ENCODE measurements around the gene TRIM59. TPM values are rescaled to one million over a fixed set of nuclear protein-coding genes. Genes with fewer than 3 reads are reported as not detected.

Gene TRIM59
- total RNA-seq, 2 donors from 2014 or later, result 32.7 to 33.1 TPM

- H3K4me3 ChIP-seq (ENCODE audit: low read length), result peak overlapping the region; percentile 100
- H3K27me3 ChIP-seq (ENCODE audit: control insufficient read depth, insufficient read depth, low read length, poor library complexity, severe bottlenecking), result peaks cover 8% of the 10 kb centered on the region
- no peak overlapping the region for H3K27ac ChIP-seq (ENCODE audit: low read depth, low read length)
- H3K27ac Mint-ChIP-seq, result no peak overlapping the region
- H3K9me3 ChIP-seq (ENCODE audit: control insufficient read depth, low read length), result peaks cover 31% of the 10 kb centered on the region
- peaks cover 47% of the 10 kb centered on the region for H3K36me3 Mint-ChIP-seq (ENCODE audit: low read depth)
- H3K9me3 Mint-ChIP-seq, result peaks cover 13% of the 10 kb centered on the region
- H3K4me3 Mint-ChIP-seq, result no peak overlapping the region
- no peak overlapping the region for H3K9ac ChIP-seq (ENCODE audit: extremely low read depth, low read length, poor library complexity, severe bottlenecking)
- DNase-seq, result no peak
- H3K4me1 ChIP-seq (ENCODE audit: control insufficient read depth, insufficient read depth, low read length), result no peaks in the 10 kb centered on the region
- peaks cover 13% of the 10 kb centered on the region for H3K27me3 Mint-ChIP-seq (ENCODE audit: insufficient read depth)
- WGBS, 2 experiments (ENCODE audit: insufficient coverage in 1 of 2, insufficient read length in 1 of 2), result 98% methylated on average over 5 to 12 of the region's 13 CpGs
- TF ChIP-seq, protein P1, sequence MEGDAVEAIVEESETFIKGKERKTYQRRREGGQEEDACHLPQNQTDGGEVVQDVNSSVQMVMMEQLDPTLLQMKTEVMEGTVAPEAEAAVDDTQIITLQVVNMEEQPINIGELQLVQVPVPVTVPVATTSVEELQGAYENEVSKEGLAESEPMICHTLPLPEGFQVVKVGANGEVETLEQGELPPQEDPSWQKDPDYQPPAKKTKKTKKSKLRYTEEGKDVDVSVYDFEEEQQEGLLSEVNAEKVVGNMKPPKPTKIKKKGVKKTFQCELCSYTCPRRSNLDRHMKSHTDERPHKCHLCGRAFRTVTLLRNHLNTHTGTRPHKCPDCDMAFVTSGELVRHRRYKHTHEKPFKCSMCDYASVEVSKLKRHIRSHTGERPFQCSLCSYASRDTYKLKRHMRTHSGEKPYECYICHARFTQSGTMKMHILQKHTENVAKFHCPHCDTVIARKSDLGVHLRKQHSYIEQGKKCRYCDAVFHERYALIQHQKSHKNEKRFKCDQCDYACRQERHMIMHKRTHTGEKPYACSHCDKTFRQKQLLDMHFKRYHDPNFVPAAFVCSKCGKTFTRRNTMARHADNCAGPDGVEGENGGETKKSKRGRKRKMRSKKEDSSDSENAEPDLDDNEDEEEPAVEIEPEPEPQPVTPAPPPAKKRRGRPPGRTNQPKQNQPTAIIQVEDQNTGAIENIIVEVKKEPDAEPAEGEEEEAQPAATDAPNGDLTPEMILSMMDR (conservative IDR thresholded peaks at IDR 0.05), result no peak
- H3K36me3 ChIP-seq (ENCODE audit: control insufficient read depth, insufficient read depth, low read length), result peaks cover 57% of the 10 kb centered on the region
- H3K4me1 Mint-ChIP-seq, result peaks cover 6% of the 10 kb centered on the region
These were observed 3.0 kb downstream of the TRIM59 start for GRCh38 chr3:160446522-160447056.

DNA sequence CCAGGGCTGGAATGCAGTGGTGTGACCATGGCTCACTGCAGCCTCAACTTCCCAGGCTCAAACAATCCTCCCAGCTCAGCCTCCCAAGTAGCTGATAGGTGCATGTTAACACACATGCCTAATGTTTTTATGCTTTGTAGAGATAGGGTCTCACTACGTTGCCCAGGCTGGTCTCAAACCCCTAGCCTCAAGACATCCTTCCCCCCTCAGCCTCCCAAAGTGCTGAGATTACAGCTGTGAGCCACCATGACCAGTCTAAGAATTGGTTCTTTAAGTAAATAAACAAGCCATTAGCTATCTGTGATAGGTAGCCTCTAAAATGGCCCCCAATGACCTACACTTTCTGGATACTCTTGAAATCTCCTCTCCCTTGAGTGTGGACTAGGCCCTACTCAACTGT, 3.7 kb downstream of the TRIM59 start:
- no peak for DNase-seq
- peaks cover 8% of the 10 kb centered on the region for H3K27me3 Mint-ChIP-seq (ENCODE audit: insufficient read depth)
- Histone ChIP-seq H3K4me1 (ENCODE audit: control insufficient read depth, insufficient read depth, low read length) (no peaks in the 10 kb centered on the region), H3K27ac (ENCODE audit: low read depth, low read length) (no peak overlapping the region), H3K9me3 (ENCODE audit: control insufficient read depth, low read length) (peaks cover 31% of the 10 kb centered on the region), H3K27me3 (ENCODE audit: control insufficient read depth, insufficient read depth, low read length, poor library complexity, severe bottlenecking) (peaks cover 8% of the 10 kb centered on the region), H3K4me3 (ENCODE audit: low read length) (no peak overlapping the region), H3K9ac (ENCODE audit: extremely low read depth, low read length, poor library complexity, severe bottlenecking) (no peak overlapping the region), H3K36me3 (ENCODE audit: control insufficient read depth, insufficient read depth, low read length) (peaks cover 61% of the 10 kb centered on the region)
- peaks cover 50% of the 10 kb centered on the region for H3K36me3 Mint-ChIP-seq (ENCODE audit: low read depth)
- peaks cover 6% of the 10 kb centered on the region for H3K4me1 Mint-ChIP-seq
- TF ChIP-seq, protein P1 (conservative IDR thresholded peaks at IDR 0.05), result no peak
- peaks cover 13% of the 10 kb centered on the region for H3K9me3 Mint-ChIP-seq
- 100% methylated on average over 1 of the region's 1 CpG; no CpG with 5 or more reads in 1 of the 2 experiments for WGBS, 2 experiments (ENCODE audit: insufficient coverage in 1 of 2, insufficient read length in 1 of 2)
- H3K4me3 Mint-ChIP-seq, result no peak overlapping the region
- no peak overlapping the region for H3K27ac Mint-ChIP-seq

- 96 to 100% methylated on average over 1 of the region's 1 CpG for WGBS, 2 experiments (ENCODE audit: insufficient coverage in 1 of 2, insufficient read length in 1 of 2)
- peaks cover 6% of the 10 kb centered on the region for H3K4me1 Mint-ChIP-seq
- peaks cover 74% of the 10 kb centered on the region for H3K36me3 ChIP-seq (ENCODE audit: control insufficient read depth, insufficient read depth, low read length)
- H3K36me3 Mint-ChIP-seq (ENCODE audit: low read depth), result peaks cover 61% of the 10 kb centered on the region
- H3K4me1 ChIP-seq (ENCODE audit: control insufficient read depth, insufficient read depth, low read length), result no peaks in the 10 kb centered on the region
- peaks cover 31% of the 10 kb centered on the region for H3K9me3 ChIP-seq (ENCODE audit: control insufficient read depth, low read length)
- H3K27me3 ChIP-seq (ENCODE audit: control insufficient read depth, insufficient read depth, low read length, poor library complexity, severe bottlenecking), result no peaks in the 10 kb centered on the region
- H3K27ac Mint-ChIP-seq, result no peak overlapping the region
- no peak overlapping the region for H3K27ac ChIP-seq (ENCODE audit: low read depth, low read length)
- no peaks in the 10 kb centered on the region for H3K27me3 Mint-ChIP-seq (ENCODE audit: insufficient read depth)
- H3K9ac ChIP-seq (ENCODE audit: extremely low read depth, low read length, poor library complexity, severe bottlenecking), result no peak overlapping the region
- H3K9me3 Mint-ChIP-seq, result peaks cover 10% of the 10 kb centered on the region
- H3K4me3 Mint-ChIP-seq, result no peak overlapping the region
- TF ChIP-seq, protein P1 (conservative IDR thresholded peaks at IDR 0.05), result no peak
- no peak overlapping the region for H3K4me3 ChIP-seq (ENCODE audit: low read length)
- DNase-seq, result no peak
These were observed 5.2 kb downstream of the TRIM59 start for GRCh38 chr3:160444411-160444810.

All from endodermal cell (in vitro differentiated cells).